HG02870 (cell line): ENCODE data around the gene PRXL2B.
A peak's percentile ranks its signal among the peaks of the same experiment; 100 is the strongest.
"Not testable (repeated sequence)": the region's sequence is repeated elsewhere in the genome, so short reads cannot be mapped to it uniquely, and the experiment has no call there.

Experiments
- ATAC-seq: cut with Tn5 transposase; IDR thresholded peaks from one replicate; pipeline ENCODE4 v1.9.1; 2021; ENCODE audit warnings: mild to moderate bottlenecking, moderate library complexity; ENCODE audit not compliant: unreplicated experiment

Gene PRXL2B

DNA sequence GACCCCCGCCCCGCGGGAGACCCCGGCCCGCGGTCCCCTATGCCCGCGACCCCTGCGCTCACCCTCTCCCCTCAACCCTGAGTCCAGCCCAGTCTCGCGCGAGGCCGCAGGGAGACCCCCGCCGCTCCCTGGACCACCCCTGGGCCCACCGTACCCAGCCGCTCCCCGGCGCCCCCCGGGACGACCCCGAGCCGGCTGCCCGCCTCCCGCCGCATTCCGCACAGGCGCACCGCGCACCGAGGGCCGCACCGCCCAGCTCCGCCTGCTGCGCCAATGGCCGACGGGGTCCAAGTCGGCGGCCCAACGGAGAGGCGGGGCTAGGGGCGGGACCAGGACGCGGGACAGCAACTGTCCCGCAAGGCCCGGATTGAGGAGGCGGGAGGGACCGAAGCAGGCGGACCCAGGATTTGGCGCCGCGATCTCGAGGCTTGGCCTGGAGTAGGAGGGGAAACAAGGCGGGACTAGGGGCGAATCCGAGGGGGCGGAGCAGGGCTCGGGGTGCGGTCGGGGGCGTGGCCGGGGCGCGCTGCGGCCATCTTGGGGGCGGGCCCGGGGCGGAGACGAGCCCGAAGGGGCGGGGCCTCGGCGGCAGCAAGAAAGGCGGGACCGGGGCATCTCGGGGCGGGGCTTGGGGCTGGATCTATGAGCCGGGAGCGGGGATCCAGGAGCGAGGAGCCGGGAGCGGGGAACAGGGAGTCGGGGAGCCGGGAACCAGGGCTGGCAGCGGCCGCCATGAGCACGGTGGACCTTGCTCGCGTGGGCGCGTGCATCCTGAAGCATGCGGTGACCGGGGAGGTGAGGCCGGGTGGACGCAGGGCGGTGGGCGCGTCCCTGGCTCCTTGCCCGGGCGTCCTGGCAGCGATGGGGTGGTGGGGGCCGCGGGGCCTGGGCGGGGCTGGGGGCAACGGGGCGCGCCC lies at the start of gene PRXL2B:
TSS of gene PRXL2B (plus strand) at position 624 of the 917 bp plus-strand sequence. CDS start at position 733, 109 bp downstream.
- peak; percentile 70 for ATAC-seq

GRCh38 chr1:2537784-2538115 lies 48.8 kb upstream of the PRXL2B start:
- no peak for ATAC-seq

DNA sequence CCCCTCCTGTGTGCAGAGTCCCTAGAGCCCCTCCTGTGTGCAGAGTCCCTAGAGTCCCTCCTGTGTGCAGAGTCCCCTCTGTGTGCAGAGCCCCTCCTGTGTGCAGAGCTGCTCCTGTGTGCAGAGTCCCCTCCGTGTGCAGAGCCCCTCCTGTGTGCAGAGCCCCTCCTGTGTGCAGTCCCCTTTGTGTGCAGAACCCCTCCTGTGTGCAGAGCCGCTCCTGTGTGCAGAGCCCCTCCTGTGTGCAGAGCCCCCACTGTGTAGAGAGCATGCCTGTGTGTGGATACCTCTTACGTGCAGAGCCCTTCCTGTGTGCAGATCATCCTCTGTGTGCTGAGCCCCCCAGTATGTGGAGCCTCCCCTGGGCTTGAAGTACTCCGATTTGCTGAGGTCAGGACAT lies 48.2 kb upstream of the PRXL2B start:
- ATAC-seq, result no peak

DNA sequence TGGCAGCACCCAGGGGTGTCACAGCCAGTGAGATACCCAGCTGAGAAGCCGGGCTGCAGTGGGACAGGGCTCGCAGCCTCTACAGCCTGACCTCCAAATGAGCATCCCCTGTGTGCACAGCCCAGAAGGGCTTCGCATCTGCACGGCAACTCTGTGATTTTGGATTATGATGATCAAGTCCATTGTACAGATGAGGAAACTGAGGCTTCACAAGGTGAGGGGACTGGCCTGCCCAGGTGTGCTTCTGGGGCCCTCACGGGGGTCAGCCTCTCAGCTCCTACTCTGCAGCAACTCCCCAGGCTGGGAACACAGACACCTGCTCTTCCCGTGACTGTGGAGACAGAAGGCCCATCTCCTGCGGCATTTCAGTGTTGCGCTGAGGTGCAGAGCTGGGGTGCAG lies 47.7 kb upstream of the PRXL2B start:
- ATAC-seq, result no peak

GRCh38 chr1:2539312-2539907 lies 47.2 kb upstream of the PRXL2B start:
- ATAC-seq, result no peak

- no peak for ATAC-seq
Measured at GRCh38 chr1:2540816-2541492, 45.6 kb upstream of the PRXL2B start.

GRCh38 chr1:2541619-2542245 lies 44.8 kb upstream of the PRXL2B start:
- ATAC-seq, result no peak

DNA sequence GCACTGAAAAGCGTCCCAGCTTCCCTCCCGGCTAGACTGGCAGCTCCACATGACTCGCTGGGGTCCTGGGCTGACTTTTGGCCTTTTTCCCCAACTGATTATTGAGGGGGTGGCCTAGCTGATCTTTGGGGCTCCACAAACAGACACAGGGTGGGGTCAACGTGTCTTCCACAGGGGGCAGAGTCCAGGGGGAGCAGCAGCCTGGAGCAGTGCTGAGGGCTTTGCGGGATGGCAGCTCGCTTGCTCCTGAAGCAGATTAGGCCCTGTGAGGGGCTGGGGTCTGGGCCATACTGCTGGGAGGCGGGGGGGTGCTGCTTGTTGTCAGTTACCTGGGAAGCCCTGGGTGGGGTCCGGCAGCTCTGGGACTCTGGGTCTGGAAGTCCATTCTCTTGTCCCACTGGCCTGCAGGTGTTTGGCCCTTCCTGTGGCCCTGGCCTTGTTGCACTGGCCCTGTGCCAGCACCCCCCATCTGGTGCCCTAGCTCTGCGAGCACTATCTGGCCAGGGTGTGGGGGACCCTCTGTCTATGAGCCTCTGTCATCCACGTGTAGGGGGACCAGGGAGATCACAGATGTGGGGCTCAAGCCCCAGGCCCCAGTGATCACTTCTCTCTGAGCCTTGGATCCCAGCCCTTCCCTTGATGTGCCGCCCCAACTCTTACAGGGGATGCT lies 44.2 kb upstream of the PRXL2B start:
- no peak for ATAC-seq

- ATAC-seq, result no peak
Measured at GRCh38 chr1:2543543-2544092, 43.0 kb upstream of the PRXL2B start.

DNA sequence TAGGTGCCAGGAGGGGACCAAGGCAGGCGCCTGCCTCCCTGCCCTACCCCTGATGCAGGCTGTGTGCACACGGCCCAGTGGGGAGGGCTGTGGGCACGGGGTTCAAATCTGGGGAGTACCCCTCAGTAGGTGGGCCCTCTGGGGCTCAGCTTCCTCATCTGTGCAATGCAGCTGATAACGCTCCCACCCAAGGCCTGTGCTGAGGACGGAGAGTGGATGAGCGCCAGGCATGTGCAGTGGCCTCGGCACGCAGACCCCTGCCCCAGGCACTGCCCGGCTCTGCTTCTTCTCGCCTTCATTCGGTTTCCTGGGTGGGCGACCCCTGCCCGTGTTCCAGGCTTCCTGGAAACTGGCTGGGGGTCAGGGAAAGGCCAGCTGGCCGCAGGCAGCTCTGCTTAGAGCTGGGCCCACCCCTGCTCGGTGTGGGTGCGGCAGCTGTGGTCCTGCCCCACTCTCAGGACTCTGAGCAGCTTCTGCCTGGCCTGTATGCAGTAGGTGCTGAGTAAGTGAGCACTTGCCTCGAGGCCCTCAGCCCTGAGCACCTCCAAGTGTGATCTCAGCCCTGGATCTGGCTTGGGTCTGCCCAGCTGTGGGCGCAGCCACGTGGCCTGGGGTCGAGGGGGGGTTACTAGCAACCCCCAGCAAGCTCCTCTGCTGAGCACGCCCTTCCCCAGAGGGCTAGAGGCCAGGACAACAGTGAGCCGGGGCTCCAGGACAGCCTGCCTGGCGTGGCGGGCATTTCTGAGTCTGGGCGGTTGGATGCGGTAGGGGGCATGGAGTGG lies 42.3 kb upstream of the PRXL2B start:
- no peak for ATAC-seq

GRCh38 chr1:2544875-2545640 lies 41.5 kb upstream of the PRXL2B start:
- ATAC-seq, result no peak

GRCh38 chr1:2545754-2546514 lies 40.6 kb upstream of the PRXL2B start:
- peak; percentile 27 for ATAC-seq

- ATAC-seq, result peak; percentile 32
Measured at GRCh38 chr1:2546515-2547209, 39.9 kb upstream of the PRXL2B start.

DNA sequence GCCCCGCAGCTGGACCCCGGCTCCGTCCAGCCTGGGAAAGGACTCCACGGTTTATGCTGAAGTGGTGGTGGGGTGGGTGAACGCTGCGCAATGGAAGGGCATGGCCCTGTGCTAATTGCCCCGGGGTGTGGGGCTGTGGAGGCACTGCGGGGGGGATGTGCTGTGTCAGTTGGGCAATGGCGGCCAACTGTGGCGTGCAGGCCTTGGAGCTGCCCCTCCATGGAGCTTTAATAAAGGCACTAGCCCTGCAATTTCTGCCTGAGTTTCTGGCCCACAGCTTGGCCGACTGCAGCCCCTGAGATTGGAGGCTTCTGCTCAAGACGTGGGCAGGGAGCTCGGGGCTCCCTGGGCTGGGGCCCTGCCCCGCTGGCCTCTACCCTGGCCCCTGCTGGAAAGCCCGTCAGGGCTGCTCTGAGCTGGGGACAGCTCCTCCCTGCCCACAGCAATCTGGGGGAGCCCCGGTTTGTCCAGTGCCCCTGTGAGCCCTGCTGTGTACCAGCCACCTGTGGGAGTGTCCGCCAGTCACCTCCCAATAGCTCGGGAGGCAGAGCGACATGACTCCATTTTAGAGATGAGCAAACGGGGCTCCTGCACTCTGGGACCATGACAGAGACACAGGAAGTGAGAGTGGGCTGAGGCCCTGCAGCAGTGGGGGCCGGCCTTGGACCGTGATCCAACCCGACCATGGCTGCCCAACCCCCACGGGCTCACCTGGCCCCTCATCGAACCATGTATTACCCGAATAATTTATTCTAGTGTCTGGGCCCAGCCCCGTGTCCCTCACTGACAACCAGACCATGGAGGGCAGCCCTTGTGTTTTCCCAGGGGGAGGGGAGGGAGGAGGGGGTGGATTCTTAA lies 39.1 kb upstream of the PRXL2B start:
- ATAC-seq, result no peak

DNA sequence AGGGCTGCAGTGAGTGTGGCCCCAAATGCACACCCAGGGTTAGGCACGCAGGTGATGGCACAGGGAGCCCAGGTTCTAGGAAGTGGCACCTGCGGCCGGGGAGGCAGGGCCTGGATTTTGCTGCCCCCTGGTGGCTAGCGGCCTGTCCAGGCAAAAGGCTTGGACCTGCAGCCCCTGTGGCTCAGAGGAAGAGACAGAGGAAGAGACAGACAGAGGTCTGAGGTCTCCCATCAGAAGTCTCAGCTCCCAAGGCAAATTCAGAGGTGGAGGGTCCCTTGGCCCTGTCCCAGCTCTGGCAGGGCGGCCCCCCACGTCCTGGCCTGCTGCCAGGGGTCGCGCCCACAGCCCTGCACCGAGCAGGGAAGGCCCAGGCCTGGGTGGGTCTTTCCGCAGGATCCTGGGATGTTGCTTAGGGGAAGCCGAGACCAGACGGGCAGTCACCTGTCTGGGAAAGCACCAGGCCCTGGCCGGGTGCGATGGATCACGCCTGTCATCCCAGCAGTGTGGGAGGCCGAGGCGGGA lies 38.4 kb upstream of the PRXL2B start:
- ATAC-seq, result no peak

DNA sequence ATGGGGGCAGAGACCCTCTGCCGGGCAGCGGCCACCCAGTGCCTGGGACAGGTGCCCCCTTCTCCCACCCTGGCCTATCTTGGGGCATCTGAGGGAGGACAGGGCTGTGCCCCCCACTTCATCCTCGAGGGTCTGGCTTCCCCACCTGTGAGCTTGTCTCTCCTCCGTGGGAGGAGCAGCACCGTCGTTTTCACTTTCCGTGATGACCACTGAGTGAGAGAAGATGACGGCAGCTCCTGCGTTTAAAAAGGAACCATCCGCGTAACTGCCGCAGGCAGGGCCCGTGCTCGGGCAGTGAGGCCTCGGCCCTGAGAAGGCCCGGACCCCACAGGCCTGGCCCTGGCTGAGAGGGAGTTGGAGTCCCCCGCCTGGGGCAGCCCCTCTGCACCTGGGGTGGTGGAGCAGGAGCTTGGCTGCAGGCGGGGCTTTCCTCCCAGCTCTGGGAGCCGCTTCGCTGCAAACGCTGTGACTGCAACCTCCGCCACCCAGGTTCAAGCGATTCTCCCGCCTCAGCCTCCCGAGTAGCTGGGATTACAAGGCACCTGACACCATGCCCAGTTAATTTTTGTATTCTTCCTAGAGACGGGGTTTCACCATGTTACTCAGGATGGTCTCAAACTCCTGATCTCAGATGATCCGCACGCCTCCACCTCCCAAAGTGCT lies 37.1 kb upstream of the PRXL2B start:
- ATAC-seq, result not testable (repeated sequence)
